SK-N-SH (cell line): Measurements from ENCODE around the gene TNFRSF17.

Experiments
- CTCF ChIP-seq: fragments of 200-600 bp; sonication (generic); IDR thresholded peaks from 2 replicates; pipeline ENCODE4 v1.6.1; 2017; ENCODE audit warnings: antibody characterized with exemption, mild to moderate bottlenecking, moderate library complexity
- ELF1 ChIP-seq: IDR thresholded peaks from 2 replicates; pipeline ENCODE4 v1.4.0; 2012
- JUND ChIP-seq: IDR thresholded peaks from 2 replicates; pipeline ENCODE4 v1.4.0; 2012
- POLR2AphosphoS5 ChIP-seq: IDR thresholded peaks from 2 replicates; pipeline ENCODE4 v1.6.1; 2012; ENCODE audit warnings: low read depth, low read length
- RAD21 ChIP-seq: IDR thresholded peaks from 2 replicates; pipeline ENCODE4 v1.6.1; 2012; ENCODE audit warnings: mild to moderate bottlenecking, low read length
- TF ChIP-seq, protein P1 (sequence below): fragments of 150-350 bp; IDR thresholded peaks from 2 replicates; pipeline ENCODE4 v1.6.1; 2016; ENCODE audit warnings: mild to moderate bottlenecking, low read depth, low read length
- TF ChIP-seq, protein P2 (sequence below): IDR thresholded peaks from 2 replicates; pipeline ENCODE4 v1.6.1; 2012; ENCODE audit warnings: mild to moderate bottlenecking, low read depth, low read length, moderate library complexity
- TF ChIP-seq, protein P3 (sequence below): IDR thresholded peaks from 2 replicates; pipeline ENCODE4 v1.4.0; 2012; ENCODE audit warnings: low read depth
- TF ChIP-seq, protein P4 (sequence below): fragments of 150-350 bp; IDR thresholded peaks from 2 replicates; pipeline ENCODE4 v1.6.1; 2017; ENCODE audit warnings: antibody characterized with exemption, low read length, low read depth, borderline replicate concordance

DNA sequence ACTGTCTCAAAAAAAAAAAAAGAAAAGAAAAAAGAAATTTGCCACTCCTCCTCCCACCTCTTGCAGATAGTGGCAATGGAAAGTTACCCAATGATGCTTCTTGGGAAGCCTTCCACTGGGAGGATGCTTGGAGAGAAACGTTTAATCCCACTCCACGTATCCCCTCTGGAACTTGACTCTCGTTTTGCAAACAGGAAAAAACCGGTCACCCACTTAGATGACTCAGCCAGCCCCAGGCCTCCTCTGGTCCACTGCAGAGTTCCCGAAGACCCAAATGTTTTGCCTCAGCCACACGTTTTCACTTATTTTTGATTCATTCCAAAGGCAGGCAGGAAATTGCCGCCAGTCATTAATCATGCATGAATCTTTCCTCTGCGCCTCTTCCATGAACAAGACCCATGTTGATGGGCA is 9.3 kb upstream of the TNFRSF17 start:
- TF ChIP-seq CTCF: no peak
- no peak for TF ChIP-seq ELF1
- TF ChIP-seq, protein P1, sequence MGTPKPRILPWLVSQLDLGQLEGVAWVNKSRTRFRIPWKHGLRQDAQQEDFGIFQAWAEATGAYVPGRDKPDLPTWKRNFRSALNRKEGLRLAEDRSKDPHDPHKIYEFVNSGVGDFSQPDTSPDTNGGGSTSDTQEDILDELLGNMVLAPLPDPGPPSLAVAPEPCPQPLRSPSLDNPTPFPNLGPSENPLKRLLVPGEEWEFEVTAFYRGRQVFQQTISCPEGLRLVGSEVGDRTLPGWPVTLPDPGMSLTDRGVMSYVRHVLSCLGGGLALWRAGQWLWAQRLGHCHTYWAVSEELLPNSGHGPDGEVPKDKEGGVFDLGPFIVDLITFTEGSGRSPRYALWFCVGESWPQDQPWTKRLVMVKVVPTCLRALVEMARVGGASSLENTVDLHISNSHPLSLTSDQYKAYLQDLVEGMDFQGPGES: no peak
- TF ChIP-seq, protein P2, sequence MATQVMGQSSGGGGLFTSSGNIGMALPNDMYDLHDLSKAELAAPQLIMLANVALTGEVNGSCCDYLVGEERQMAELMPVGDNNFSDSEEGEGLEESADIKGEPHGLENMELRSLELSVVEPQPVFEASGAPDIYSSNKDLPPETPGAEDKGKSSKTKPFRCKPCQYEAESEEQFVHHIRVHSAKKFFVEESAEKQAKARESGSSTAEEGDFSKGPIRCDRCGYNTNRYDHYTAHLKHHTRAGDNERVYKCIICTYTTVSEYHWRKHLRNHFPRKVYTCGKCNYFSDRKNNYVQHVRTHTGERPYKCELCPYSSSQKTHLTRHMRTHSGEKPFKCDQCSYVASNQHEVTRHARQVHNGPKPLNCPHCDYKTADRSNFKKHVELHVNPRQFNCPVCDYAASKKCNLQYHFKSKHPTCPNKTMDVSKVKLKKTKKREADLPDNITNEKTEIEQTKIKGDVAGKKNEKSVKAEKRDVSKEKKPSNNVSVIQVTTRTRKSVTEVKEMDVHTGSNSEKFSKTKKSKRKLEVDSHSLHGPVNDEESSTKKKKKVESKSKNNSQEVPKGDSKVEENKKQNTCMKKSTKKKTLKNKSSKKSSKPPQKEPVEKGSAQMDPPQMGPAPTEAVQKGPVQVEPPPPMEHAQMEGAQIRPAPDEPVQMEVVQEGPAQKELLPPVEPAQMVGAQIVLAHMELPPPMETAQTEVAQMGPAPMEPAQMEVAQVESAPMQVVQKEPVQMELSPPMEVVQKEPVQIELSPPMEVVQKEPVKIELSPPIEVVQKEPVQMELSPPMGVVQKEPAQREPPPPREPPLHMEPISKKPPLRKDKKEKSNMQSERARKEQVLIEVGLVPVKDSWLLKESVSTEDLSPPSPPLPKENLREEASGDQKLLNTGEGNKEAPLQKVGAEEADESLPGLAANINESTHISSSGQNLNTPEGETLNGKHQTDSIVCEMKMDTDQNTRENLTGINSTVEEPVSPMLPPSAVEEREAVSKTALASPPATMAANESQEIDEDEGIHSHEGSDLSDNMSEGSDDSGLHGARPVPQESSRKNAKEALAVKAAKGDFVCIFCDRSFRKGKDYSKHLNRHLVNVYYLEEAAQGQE: peak; percentile 63
- TF ChIP-seq, protein P3, sequence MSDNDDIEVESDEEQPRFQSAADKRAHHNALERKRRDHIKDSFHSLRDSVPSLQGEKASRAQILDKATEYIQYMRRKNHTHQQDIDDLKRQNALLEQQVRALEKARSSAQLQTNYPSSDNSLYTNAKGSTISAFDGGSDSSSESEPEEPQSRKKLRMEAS: peak; percentile 36
- TF ChIP-seq JUND: peak; percentile 86
- TF ChIP-seq RAD21: no peak
- TF ChIP-seq, protein P4, sequence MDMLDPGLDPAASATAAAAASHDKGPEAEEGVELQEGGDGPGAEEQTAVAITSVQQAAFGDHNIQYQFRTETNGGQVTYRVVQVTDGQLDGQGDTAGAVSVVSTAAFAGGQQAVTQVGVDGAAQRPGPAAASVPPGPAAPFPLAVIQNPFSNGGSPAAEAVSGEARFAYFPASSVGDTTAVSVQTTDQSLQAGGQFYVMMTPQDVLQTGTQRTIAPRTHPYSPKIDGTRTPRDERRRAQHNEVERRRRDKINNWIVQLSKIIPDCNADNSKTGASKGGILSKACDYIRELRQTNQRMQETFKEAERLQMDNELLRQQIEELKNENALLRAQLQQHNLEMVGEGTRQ: no peak
- peak; percentile 71; the same call in 1 of the 2 replicates for TF ChIP-seq POLR2AphosphoS5
